HUDEP-2 (cell line): ENCODE measurements around the gene TMEM131.
"Not testable (repeated sequence)": the region's sequence is repeated elsewhere in the genome, so short reads cannot be mapped to it uniquely, and the experiment has no call there.

ENCODE experiments used
- DNase-seq, 76 experiments: peaks; one replicate each; lab custom pipeline; 2025; ENCODE audit not compliant: unreplicated experiment in 76 of 76; lab: John Stamatoyannopoulos, UW

Gene TMEM131

GRCh38 chr2:97958184-97958583 lies 37.6 kb downstream of the TMEM131 start:
- DNase-seq, result no peak

- DNase-seq, result no peak
These were observed 38.1 kb downstream of the TMEM131 start for GRCh38 chr2:97957432-97958183.

GRCh38 chr2:97956753-97957152 lies 39.0 kb downstream of the TMEM131 start:
- DNase-seq, result not testable (repeated sequence)

- DNase-seq, result no peak
These were observed 41.9 kb downstream of the TMEM131 start for GRCh38 chr2:97953853-97954252.

GRCh38 chr2:97952357-97952756 lies 43.4 kb downstream of the TMEM131 start:
- no peak for DNase-seq

- no peak for DNase-seq
These were observed 44.5 kb downstream of the TMEM131 start for GRCh38 chr2:97951155-97951680.

GRCh38 chr2:97950329-97951154 lies 45.2 kb downstream of the TMEM131 start:
- DNase-seq, result no peak

GRCh38 chr2:97948926-97949325 lies 46.8 kb downstream of the TMEM131 start:
- DNase-seq, result no peak

GRCh38 chr2:97945791-97946190 lies 50.0 kb downstream of the TMEM131 start:
- DNase-seq, result no peak

GRCh38 chr2:97936881-97937280 lies 58.9 kb downstream of the TMEM131 start:
- no peak for DNase-seq

GRCh38 chr2:97936199-97936598 lies 59.5 kb downstream of the TMEM131 start:
- no peak for DNase-seq

- peak in 27 of 76 experiments; percentile 0 to 42 (median 12) for DNase-seq
These were observed 60.0 kb downstream of the TMEM131 start for GRCh38 chr2:97935719-97936161.

- DNase-seq, result no peak
These were observed 62.6 kb downstream of the TMEM131 start for GRCh38 chr2:97932975-97933662.

GRCh38 chr2:97931858-97932225 lies 63.9 kb downstream of the TMEM131 start:
- peak in 1 of 76 experiments; percentile 9 for DNase-seq

- DNase-seq, result no peak
These were observed 64.5 kb downstream of the TMEM131 start for GRCh38 chr2:97931118-97931857.

- DNase-seq, result no peak
These were observed 67.2 kb downstream of the TMEM131 start for GRCh38 chr2:97928591-97928990.

GRCh38 chr2:97926946-97927345 lies 68.8 kb downstream of the TMEM131 start:
- no peak for DNase-seq

GRCh38 chr2:97924194-97924593 lies 71.6 kb downstream of the TMEM131 start:
- no peak for DNase-seq

GRCh38 chr2:97919858-97920257 lies 75.9 kb downstream of the TMEM131 start:
- no peak for DNase-seq

- DNase-seq, result no peak
These were observed 76.9 kb downstream of the TMEM131 start for GRCh38 chr2:97918818-97919217.
